HepG2 (cell line): ENCODE results near the gene CCNJL. TPM values are rescaled to one million over a fixed set of nuclear protein-coding genes. Genes with fewer than 3 reads are reported as not detected.
A peak's percentile ranks its signal among the peaks of the same experiment; 100 is the strongest.

Experiments
- ATAC-seq: fragments of 200-7000 bp; cut with Tn5 transposase; 3 replicates; pipeline ENCODE4 v1.9.1; 2020; ENCODE audit warnings: mild to moderate bottlenecking, moderate library complexity
- BruUV-seq: library from RNA; stranded (reverse); fragments of 400-500 nt; replicated peaks from 2 replicates; lab custom pipeline; 2021; lab: Mats Ljungman, UMichigan
- CTCF ChIA-PET: fragments of 300-600 bp; formaldehyde crosslinking; extraction: SDS; loops from one replicate; lab custom pipeline; 2021; ENCODE audit warnings: low total read pairs, inconsistent platforms, low intra/inter-chr PET ratio; lab: Yijun Ruan, JAX
- POLR2A ChIA-PET: fragments of 350-600 bp; sonication (Branson Sonifier 250); formaldehyde crosslinking; loops from one replicate; lab custom pipeline; 2020; ENCODE audit warnings: antibody characterized with exemption, inconsistent platforms; lab: Yijun Ruan, JAX
- DNase-seq: peaks from one replicate; pipeline ENCODE4 v3.0.0-alpha.2; 2015; ENCODE audit warnings: low spot score
- FAIRE-seq: peaks from 3 replicates; lab custom pipeline; 2011; peaks lifted over from hg19 to GRCh38; lab: Jason Lieb, UNC
- H2AFZ ChIP-seq: one replicate; pipeline ENCODE4 v1.6.1; 2011; ENCODE audit warnings: low read length, inconsistent platforms
- H3K27ac ChIP-seq: fragments of 300-600 bp; 3 replicates; pipeline ENCODE4 v1.8.0; 2011; ENCODE audit warnings: mixed run types, mild to moderate bottlenecking, mixed read lengths, low read length, inconsistent platforms; ENCODE audit not compliant: insufficient read depth; ENCODE audit errors: extremely low read length
- H3K27me3 ChIP-seq, 2 experiments: fragments of 200-600 bp in 1 of 2; 2 replicates in 1 of 2; 3 replicates in 1 of 2; pipeline versions ENCODE4 v1.6.0 to v1.8.0; 2011; ENCODE audit warnings: low read length in 2 of 2, mild to moderate bottlenecking in 2 of 2, moderate library complexity in 2 of 2, inconsistent platforms in 1 of 2; ENCODE audit not compliant: insufficient read depth in 2 of 2, control insufficient read depth in 1 of 2
- H3K36me3 ChIP-seq, 2 experiments: fragments of 200-600 bp in 1 of 2; replicated peaks in 1 of 2; 2 replicates in 1 of 2; 3 replicates in 1 of 2; pipeline versions ENCODE4 v1.5.1 to v1.8.0; 2011; ENCODE audit warnings: low read length in 2 of 2, inconsistent platforms in 1 of 2; ENCODE audit not compliant: insufficient read depth in 2 of 2, control insufficient read depth in 1 of 2
- H3K4me1 ChIP-seq: 2 replicates; pipeline ENCODE4 v1.5.1; 2012; ENCODE audit warnings: low read length, inconsistent platforms; ENCODE audit not compliant: insufficient read depth
- H3K4me2 ChIP-seq: 2 replicates; pipeline ENCODE4 v1.6.0; 2011; ENCODE audit warnings: low read depth, low read length, inconsistent platforms
- H3K4me3 ChIP-seq, 3 experiments: fragments of 200-600 bp in 1 of 3; sonication (generic), shearing (Covaris generic) in 1 of 3; replicated peaks in 1 of 3; 2 replicates each; pipeline ENCODE4 v1.5.1; 2011 to 2016; ENCODE audit warnings: low read length in 3 of 3, inconsistent platforms in 2 of 3, low read depth in 2 of 3, mild to moderate bottlenecking in 2 of 3, control low read depth in 1 of 3, mixed read lengths in 1 of 3; ENCODE audit not compliant: insufficient read depth in 1 of 3
- H3K79me2 ChIP-seq: one replicate; pipeline ENCODE4 v1.6.1; 2011; ENCODE audit warnings: low read length, inconsistent platforms; ENCODE audit not compliant: insufficient read depth
- H3K9ac ChIP-seq: 2 replicates; pipeline ENCODE4 v1.6.0; 2011; ENCODE audit warnings: mild to moderate bottlenecking, low read depth, low read length, inconsistent platforms; ENCODE audit not compliant: insufficient read depth
- H3K9me3 ChIP-seq: 2 replicates; pipeline ENCODE4 v1.5.1; 2012; ENCODE audit warnings: mild to moderate bottlenecking, low read length
- H4K20me1 ChIP-seq: 2 replicates; pipeline ENCODE4 v1.6.0; 2011; ENCODE audit warnings: inconsistent platforms, mild to moderate bottlenecking, low read length, moderate library complexity; ENCODE audit not compliant: insufficient read depth
- HNF4A ChIP-seq: sonication (generic); formaldehyde crosslinking; IDR thresholded peaks from 2 replicates; pipeline ENCODE4 v1.4.0; 2020; ENCODE audit warnings: missing genetic modification reagents
- HNRNPL ChIP-seq: fragments of 200-400 bp; formaldehyde crosslinking; IDR thresholded peaks from 2 replicates; pipeline ENCODE4 v1.6.1; 2017; ENCODE audit warnings: mild to moderate bottlenecking, low read depth, low read length
- HNRNPLL ChIP-seq: fragments of 200-400 bp; formaldehyde crosslinking; IDR thresholded peaks from 2 replicates; pipeline ENCODE4 v1.6.1; 2017; ENCODE audit warnings: mild to moderate bottlenecking, low read depth, low read length; ENCODE audit not compliant: poor library complexity, severe bottlenecking
- MEF2D ChIP-seq: sonication (generic); formaldehyde crosslinking; IDR thresholded peaks from 2 replicates; pipeline ENCODE4 v1.5.1; 2020; ENCODE audit warnings: mild to moderate bottlenecking, missing genetic modification reagents
- PCBP1 ChIP-seq: fragments of 200-400 bp; formaldehyde crosslinking; IDR thresholded peaks from 2 replicates; pipeline ENCODE4 v1.6.1; 2017; ENCODE audit warnings: mild to moderate bottlenecking, low read depth, low read length, borderline replicate concordance
- REL ChIP-seq: sonication (generic); formaldehyde crosslinking; conservative IDR thresholded peaks from 2 replicates; pipeline ENCODE4 v1.8.0; 2022; ENCODE audit warnings: mild to moderate bottlenecking, missing genetic modification reagents, moderate library complexity
- REST ChIP-seq, 2 experiments: IDR thresholded peaks; 2 replicates each; pipeline ENCODE4 v1.6.1; 2011 to 2012; ENCODE audit warnings: low read length in 2 of 2, borderline replicate concordance in 1 of 2, low read depth in 1 of 2, mild to moderate bottlenecking in 1 of 2, moderate library complexity in 1 of 2
- RXRB ChIP-seq: IDR thresholded peaks from 2 replicates; pipeline ENCODE4 v1.6.1; 2016; ENCODE audit warnings: borderline replicate concordance, missing genetic modification reagents, missing compliant biosample characterization
- STAG1 ChIP-seq: sonication (generic); formaldehyde crosslinking; IDR thresholded peaks from 2 replicates; pipeline ENCODE4 v1.4.0; 2020; ENCODE audit warnings: missing genetic modification reagents
- TEAD3 ChIP-seq: optimal IDR thresholded peaks from 2 replicates; pipeline ENCODE3; 2016; ENCODE audit warnings: borderline replicate concordance
- ZNF18 ChIP-seq: sonication (generic); formaldehyde crosslinking; IDR thresholded peaks from 2 replicates; pipeline ENCODE4 v1.8.0; 2022; ENCODE audit warnings: mild to moderate bottlenecking, missing genetic modification reagents; ENCODE audit not compliant: insufficient replicate concordance
- ZNF34 ChIP-seq: sonication (generic); formaldehyde crosslinking; IDR thresholded peaks from 2 replicates; pipeline ENCODE4 v1.4.0; 2020; ENCODE audit warnings: mild to moderate bottlenecking, missing genetic modification reagents, borderline replicate concordance
- ZNF768 ChIP-seq: sonication (generic); formaldehyde crosslinking; IDR thresholded peaks from 2 replicates; pipeline ENCODE4 v1.4.0; 2020; ENCODE audit warnings: missing genetic modification reagents
- WGBS: methylation state at CpG from one replicate; pipeline ENCODE4 v1.1.6; 2017; ENCODE audit warnings: low lambda C conversion rate; 5-methylcytosine and 5-hydroxymethylcytosine counted together
- in situ Hi-C: cut with HindIII; loops from 2 replicates; pipeline ENCODE4 v1.10.0; 2017; ENCODE audit warnings: low pct_unique_long_range_greater_than_20kb; ENCODE audit not compliant: extremely low pct_ligation_motif_present
- intact Hi-C: fragments of 100-400 bp; cut with micrococcal nuclease; formaldehyde crosslinking; loops from one replicate; pipeline ENCODE4 v1.10.0; 2022; ENCODE audit not compliant: unreplicated experiment
- polyA plus RNA-seq, 8 experiments: library from polyadenylated mRNA; depleted of rRNA in 3 of 8; stranded (reverse) in 7 of 8; unstranded in 1 of 8; fragments of >200 nt; fragmentation: Illumina TruSeq in 4 of 8; extraction: Trizol in 4 of 8; gene quantifications; 2 replicates each; pipeline versions ENCODE4 v1.2.1 to v1.2.3, GENCODE V29; 2011 to 2016; ENCODE audit warnings: low read depth in 4 of 8, missing spikeins in 1 of 8, mixed read lengths in 1 of 8; ENCODE audit not compliant: insufficient read depth in 1 of 8
- total RNA-seq, 5 experiments: library from RNA; depleted of rRNA; stranded (reverse); fragments of >200 nt; fragmentation: Illumina TruSeq; extraction: Trizol; gene quantifications; 2 replicates each; pipeline ENCODE4 v1.2.3, GENCODE V29; 2016; ENCODE audit warnings: low read depth in 1 of 5
- TF ChIP-seq, protein P1 (sequence below): sonication (generic); formaldehyde crosslinking; IDR thresholded peaks from 2 replicates; pipeline ENCODE4 v1.5.1; 2020; ENCODE audit warnings: mild to moderate bottlenecking, missing genetic modification reagents, moderate library complexity

CCNJL gene
- total and polyA plus RNA-seq, 2 of the 13 experiments (the other 11 are each of a cell fraction or from before 2014, with no cell fraction given): 1.6 to 4.4 TPM

DNA sequence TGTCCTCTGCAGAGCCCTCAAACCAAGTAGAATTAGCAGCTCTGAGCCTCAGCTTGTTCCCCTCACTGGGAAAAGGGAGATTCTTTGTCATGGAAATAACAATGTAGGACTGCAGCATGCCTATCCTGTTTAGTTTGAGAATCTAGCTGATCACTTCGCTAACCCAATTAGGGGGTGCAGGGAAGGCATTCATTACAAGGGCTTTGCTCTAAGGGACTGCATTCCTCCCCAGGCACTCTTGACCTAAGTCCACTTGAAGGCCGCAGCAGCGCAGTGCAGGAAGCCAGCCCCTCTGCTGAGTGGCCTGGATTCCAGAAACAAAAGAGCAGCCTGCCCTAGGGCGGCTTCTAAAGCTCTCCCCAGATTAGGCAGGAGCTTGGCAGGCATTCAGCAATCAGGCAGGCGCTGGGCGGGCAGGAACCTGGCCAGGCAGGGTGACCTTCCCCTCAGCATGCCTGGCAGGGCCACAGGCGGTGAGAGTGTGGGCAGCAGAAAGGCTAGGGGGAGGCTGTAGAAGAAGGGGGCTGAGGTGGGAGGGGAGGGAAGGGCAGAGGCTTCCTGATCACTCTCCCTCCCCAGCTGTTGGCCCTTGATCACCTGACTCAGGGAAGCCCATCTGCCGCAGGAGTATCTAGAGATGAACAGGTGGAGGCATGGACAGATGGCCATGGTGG lies 24.8 kb downstream of the CCNJL start:
- DNase-seq (peak; percentile 62), ATAC-seq (peak; percentile 98), FAIRE-seq (no peak)
- Histone ChIP-seq H3K9me3 (no peaks in the 10 kb centered on the region), H3K36me3 (no peaks in the 10 kb centered on the region), H3K27ac (peak overlapping the region; percentile 39), H3K27me3 (no peaks in the 10 kb centered on the region), H4K20me1 (no peaks in the 10 kb centered on the region), H2AFZ (no peak overlapping the region), H3K4me1 (peaks cover 15% of the 10 kb centered on the region), H3K4me2 (peak overlapping the region; percentile 49), H3K4me3 (peak overlapping the region in 1 of 3 experiments; percentile 20; a peak in 1 of 6 replicates), H3K9ac (no peak overlapping the region), H3K79me2 (no peaks in the 10 kb centered on the region)
- WGBS: 12% methylated on average over 5 of the region's 8 CpGs
- no TSS peak for BruUV-seq
- ChIA-PET CTCF (no interaction called here), POLR2A (no interaction called here)
- in situ Hi-C loops (no loop called here), intact Hi-C loops (loop anchor here (1.0 kb wide), 1 partner anchor 57 kb away; no protein-coding TSS in a partner anchor)
- TF ChIP-seq ZNF768 (CRISPR knock-in tag) (peak; percentile 18; the same call in 1 of the 2 replicates), STAG1 (no peak), HNRNPL (peak; percentile 72; the same call in 1 of the 2 replicates), HNRNPLL (peak; percentile 31), RXRB (CRISPR knock-in tag) (no peak), MEF2D (CRISPR knock-in tag) (no peak), ZNF18 (CRISPR knock-in tag) (no peak), ZNF34 (CRISPR knock-in tag) (no peak), REST (IDR thresholded peaks at IDR 0.05; ENCODE audit: borderline replicate concordance in 1 of 2, low read depth in 1 of 2, low read length in 2 of 2) (no peak), PCBP1 (0 out of 2 replicates have a peak, but pooled peaks have one; percentile 30), REL (CRISPR knock-in tag) (no peak), TEAD3 (CRISPR knock-in tag) (peak; percentile 42), HNF4A (peak; percentile 44; the same call in 1 of the 2 replicates)
- TF ChIP-seq, protein P1, sequence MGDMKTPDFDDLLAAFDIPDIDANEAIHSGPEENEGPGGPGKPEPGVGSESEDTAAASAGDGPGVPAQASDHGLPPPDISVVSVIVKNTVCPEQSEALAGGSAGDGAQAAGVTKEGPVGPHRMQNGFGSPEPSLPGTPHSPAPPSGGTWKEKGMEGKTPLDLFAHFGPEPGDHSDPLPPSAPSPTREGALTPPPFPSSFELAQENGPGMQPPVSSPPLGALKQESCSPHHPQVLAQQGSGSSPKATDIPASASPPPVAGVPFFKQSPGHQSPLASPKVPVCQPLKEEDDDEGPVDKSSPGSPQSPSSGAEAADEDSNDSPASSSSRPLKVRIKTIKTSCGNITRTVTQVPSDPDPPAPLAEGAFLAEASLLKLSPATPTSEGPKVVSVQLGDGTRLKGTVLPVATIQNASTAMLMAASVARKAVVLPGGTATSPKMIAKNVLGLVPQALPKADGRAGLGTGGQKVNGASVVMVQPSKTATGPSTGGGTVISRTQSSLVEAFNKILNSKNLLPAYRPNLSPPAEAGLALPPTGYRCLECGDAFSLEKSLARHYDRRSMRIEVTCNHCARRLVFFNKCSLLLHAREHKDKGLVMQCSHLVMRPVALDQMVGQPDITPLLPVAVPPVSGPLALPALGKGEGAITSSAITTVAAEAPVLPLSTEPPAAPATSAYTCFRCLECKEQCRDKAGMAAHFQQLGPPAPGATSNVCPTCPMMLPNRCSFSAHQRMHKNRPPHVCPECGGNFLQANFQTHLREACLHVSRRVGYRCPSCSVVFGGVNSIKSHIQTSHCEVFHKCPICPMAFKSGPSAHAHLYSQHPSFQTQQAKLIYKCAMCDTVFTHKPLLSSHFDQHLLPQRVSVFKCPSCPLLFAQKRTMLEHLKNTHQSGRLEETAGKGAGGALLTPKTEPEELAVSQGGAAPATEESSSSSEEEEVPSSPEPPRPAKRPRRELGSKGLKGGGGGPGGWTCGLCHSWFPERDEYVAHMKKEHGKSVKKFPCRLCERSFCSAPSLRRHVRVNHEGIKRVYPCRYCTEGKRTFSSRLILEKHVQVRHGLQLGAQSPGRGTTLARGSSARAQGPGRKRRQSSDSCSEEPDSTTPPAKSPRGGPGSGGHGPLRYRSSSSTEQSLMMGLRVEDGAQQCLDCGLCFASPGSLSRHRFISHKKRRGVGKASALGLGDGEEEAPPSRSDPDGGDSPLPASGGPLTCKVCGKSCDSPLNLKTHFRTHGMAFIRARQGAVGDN (CRISPR knock-in tag): peak; percentile 51
